Activated CD4-positive, alpha-beta T cell treated with anti-CD3 and anti-CD28 coated beads, Interleukin-2, amount 50 U/mL, for 24 hours (primary cell): Measurements from ENCODE around the gene ADA.
"Not testable (repeated sequence)": the region's sequence is repeated elsewhere in the genome, so short reads cannot be mapped to it uniquely, and the experiment has no call there.

Experiments
- DNase-seq, 2 donors: peaks; one replicate each; pipeline ENCODE4 v3.0.0-alpha.2; 2020; ENCODE audit warnings: low read depth in 1 of 2, low spot score in 1 of 2

The ADA gene

GRCh38 chr20:44678990-44679611, 27.6 kb upstream of the ADA start:
- no peak for DNase-seq

DNA sequence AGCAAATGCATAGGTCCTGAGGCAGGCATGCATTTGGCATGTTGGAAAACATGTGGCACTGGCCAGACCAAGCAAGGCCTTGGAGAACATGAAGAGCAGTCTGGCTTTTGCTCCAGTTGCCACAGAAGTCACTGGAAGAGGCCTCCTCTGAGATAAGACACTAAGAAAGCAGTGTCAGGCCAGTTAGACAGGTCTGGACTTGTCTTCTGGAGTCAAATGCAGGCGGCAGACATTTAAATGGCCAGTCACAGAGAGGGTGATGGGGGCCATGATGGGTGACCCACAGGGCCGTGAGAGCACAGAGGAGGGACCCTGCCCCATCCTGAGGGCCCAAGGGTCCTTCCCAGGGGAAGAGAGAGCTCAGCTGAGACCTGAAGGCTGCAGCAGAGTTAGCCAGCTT, 26.7 kb upstream of the ADA start:
- no peak for DNase-seq

- not testable (repeated sequence) for DNase-seq
Observed at GRCh38 chr20:44672318-44672902, 20.9 kb upstream of the ADA start.

DNA sequence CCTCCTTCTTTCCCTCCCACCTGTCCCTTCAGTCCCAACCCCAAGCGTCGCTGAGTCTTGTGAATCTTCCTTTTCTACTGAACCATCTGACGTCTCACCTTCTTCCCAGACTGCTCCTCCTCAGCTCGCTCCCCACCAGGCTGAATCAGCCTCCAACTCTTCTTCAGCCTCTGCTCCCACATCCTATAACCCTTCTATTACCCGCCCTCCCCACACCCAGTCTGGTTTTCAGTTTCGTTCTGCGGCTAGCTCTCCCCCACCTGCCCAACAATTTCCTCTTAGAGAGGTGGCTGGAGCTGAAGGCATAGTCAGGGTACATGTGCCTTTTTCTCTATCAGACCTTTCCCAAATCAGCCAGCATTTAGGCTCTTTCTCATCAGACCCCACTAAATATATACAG, 20.0 kb upstream of the ADA start:
- DNase-seq = peak in 1 of 2 donors; percentile 50

GRCh38 chr20:44670851-44671250, 19.4 kb upstream of the ADA start:
- DNase-seq = not testable (repeated sequence)

DNA sequence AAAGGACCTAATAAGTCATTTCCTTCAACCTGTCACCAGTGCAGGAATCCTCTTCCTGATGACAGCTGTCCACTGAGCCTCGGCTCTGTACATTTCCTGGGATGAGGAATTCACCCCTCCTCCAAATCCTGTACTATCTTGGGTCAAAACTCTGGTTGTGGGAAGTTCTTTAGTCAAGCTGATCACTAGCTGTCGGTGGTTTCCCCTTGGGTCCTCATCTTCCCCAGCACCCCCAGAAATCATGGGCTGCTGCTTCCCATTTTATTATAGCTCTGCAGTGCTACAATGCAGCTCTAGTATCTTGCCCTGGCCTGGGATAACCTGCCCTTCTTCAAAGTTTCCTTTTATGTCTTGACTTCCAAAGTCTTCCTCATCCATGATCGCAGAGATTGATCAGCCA, 14.6 kb upstream of the ADA start:
- DNase-seq = no peak

DNA sequence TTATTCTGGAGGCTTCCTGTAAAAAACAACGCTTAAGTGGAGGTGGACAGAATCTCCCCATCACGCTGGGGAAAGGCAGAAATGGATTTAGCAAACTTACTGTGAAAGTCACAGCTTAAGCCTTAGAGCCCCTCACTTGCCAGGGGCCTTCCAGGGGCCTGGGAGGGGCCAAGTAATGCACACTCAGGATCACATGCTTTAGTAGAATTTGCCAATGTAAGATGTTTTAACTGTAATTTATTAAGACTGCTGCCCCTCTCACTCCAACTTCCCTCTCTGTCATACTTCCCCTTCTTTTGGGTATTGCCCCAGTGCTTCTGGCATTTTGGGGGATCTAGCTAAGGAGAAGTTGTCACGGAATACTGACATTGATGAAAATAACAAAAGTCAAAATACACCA, 12.6 kb upstream of the ADA start:
- DNase-seq = no peak

DNA sequence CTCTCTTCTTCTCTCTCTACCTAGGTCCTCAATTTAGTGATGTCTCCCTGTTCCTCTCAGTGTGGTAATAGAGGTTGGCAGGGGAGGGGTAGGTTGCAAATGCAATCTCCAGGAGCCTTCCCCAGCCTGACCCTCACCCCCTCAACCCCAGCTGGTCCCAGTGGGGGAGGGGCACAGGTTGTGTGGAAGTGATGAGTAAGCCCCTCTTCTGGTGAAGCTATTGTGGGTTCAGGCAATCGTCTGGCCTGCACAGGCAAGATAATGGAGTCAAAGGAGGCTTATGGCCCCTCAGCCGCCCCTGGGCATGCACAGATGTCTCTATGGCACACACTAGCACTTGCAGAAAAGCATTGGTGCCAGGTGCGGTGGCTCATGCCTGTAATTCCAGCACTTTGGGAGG, 10.8 kb upstream of the ADA start:
- no peak for DNase-seq

- no peak for DNase-seq
Observed at GRCh38 chr20:44660581-44660980, 9.1 kb upstream of the ADA start.

DNA sequence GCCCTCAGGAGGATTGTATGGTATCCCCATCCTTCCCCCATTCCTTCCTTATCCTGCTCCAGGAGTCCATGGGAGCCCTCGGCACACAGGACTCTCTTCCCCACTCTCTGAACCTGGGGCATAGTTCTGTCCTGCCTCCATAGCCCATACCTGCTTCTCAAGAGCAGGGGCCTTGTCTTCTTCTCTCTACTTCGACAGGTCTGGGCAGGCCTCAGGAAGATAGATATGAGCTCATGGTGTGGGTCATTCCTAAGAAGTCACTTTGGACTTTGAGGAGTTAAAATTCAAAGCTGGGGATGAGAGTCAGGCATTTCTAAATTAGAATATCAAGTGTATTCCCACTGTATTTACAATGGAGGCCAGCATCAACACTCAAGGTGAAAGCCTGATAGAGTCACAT, 8.4 kb upstream of the ADA start:
- no peak for DNase-seq

DNA sequence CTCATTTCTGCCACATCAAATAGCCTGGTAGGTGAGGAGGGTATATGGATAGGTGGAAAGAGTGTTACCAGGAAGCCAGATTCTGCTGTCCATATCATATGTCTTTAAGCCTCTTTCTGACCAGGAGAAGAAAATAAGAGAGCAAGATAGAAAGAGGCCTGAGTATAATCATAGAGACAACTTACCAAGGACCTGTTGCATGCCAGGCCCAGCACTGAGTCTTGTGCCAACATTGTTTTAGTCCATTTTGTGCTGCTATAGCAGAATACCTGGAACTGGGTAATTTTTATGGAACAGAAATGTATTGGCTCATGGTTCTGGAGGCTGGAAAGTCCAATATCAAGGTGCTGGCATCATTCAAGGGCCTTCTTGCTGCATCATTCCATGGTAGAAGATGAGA, 7.3 kb upstream of the ADA start:
- DNase-seq = no peak

- no peak for DNase-seq
Observed at GRCh38 chr20:44657875-44658274, 6.4 kb upstream of the ADA start.

- DNase-seq = no peak
Observed at GRCh38 chr20:44656448-44656847, 4.9 kb upstream of the ADA start.

GRCh38 chr20:44654210-44654609, 2.7 kb upstream of the ADA start:
- DNase-seq = not testable (repeated sequence)

GRCh38 chr20:44653546-44653945, 2.0 kb upstream of the ADA start:
- DNase-seq = no peak

DNA sequence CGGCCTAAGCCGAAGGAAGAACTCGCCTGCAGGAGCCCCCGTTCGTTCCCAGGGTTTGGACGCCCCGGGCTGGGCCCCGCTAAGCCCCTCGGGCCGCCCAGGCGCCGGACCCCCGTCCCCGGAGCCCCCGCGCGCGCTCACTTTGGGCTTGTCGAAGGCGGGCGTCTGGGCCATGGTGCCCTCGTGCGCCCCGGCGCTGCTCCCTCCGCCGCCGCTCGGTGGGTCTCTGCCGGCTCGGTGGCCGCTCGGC, 140 bp downstream of the ADA start:
- DNase-seq = no peak

DNA sequence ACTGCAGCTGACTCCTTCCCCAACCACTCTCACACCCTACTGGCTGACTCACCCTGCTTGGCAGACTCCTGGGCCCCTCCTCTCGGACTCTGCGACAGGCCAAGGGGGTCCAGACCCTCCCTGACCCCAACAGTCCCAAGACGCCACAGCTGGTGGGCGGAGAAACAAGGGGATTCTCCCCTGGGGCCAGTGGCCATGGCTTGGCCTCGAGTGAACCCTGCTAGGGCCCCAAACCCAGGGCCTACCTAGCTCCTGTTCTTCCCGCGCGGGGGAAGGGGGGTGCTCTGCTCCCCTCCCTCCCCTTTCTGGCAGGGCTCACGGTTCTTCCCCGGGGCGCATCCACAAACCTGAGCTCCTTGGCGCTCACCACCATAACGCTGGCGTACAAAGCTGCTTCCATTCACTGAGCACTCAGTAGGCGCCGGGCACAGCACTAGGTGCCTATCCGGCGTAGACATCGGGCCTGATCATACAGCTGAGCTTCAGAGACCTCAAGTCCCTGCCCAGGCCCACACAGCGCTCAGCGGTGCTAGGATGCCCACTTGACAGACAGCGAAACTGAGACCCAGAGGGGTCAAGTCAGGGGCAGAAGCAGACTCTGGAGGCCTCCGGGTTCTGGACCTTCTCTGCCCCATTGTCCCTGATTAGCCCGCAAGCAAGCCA, 597 bp downstream of the ADA start:
- DNase-seq = peak in 1 of 2 donors; percentile 18

DNA sequence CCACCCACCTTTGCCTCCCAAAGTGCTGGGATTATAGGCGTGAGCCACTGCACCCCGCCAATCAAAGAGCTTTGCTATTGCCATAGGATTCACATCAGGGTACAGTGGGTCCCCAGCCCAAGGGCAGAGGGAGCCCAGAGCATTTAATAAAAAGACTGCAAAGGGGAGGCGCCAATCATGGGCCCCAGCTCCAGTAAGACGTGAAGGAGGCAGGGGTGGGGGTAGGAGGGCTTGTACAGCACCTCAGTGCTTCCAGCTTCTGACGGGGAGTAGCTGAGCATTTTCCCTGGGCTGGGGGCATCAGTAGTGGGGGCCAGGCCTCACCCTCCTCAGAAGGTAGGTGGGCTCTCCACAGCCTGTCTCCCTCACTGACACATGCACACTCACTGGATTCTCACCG, 1.5 kb downstream of the ADA start:
- DNase-seq = no peak

GRCh38 chr20:44649126-44649525, 2.4 kb downstream of the ADA start:
- DNase-seq = no peak

GRCh38 chr20:44648579-44648978, 2.9 kb downstream of the ADA start:
- DNase-seq = no peak

- DNase-seq = no peak
Observed at GRCh38 chr20:44648068-44648467, 3.4 kb downstream of the ADA start.

DNA sequence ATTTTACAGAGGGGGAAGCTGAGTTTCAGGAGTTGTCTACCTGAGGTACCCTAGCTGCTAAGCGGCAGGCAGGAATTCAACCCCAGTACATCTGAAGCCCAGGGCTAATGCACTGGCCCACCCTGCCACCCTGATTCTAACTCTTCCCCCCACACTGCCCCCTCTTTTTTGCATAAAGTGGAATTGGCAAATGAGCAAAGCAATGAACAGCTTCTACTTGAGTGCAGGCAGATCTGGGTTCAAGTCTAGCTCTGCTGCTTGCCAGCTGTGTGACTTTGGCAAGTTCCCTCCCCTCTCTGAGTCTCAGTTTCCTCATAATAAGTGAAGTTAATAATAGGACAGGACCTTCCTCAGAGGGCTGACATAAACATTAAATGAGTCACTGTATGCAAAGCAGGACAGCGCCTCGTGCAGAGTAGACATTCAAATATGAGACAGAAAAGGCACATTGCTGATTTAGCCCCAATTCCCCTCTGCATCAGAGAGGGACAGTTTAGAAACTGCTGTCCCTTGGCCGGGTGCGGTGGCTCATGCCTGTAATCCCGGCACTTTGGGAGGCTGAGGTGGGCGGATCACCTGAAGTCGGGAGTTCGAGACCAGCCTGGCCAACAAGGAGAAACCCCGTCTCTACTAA, 4.7 kb downstream of the ADA start:
- peak in 1 of 2 donors; percentile 21 for DNase-seq
